GM21825 (cell line): ENCODE data around the gene MAP4K5.

ENCODE experiments used
- ATAC-seq: cut with Tn5 transposase; IDR thresholded peaks from one replicate; pipeline ENCODE4 v1.9.1; 2021; ENCODE audit warnings: mild to moderate bottlenecking, moderate library complexity; ENCODE audit not compliant: unreplicated experiment

MAP4K5 gene

GRCh38 chr14:50403419-50403818, 128.9 kb downstream of the MAP4K5 start:
- no peak for ATAC-seq

DNA sequence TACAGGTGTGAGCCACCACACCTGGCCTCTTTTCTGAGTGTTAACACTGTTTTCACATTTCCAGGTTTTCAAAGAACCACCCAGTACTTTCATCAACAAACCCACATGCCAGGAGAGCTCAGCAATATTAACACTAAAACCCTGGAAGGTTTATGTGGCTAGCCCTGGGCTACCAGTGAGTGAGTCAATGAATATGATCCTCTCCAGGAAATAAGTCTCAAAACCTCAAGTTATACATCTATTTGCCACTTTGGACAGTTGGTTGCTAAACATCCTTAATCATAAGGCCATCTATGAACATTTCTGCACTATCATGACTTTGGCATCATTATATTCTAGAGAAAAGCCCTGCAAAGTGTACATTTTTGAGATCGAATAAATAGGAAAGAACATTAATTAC, 129.4 kb downstream of the MAP4K5 start:
- no peak for ATAC-seq

- no peak for ATAC-seq
These were observed 131.9 kb downstream of the MAP4K5 start for GRCh38 chr14:50400461-50400860.

DNA sequence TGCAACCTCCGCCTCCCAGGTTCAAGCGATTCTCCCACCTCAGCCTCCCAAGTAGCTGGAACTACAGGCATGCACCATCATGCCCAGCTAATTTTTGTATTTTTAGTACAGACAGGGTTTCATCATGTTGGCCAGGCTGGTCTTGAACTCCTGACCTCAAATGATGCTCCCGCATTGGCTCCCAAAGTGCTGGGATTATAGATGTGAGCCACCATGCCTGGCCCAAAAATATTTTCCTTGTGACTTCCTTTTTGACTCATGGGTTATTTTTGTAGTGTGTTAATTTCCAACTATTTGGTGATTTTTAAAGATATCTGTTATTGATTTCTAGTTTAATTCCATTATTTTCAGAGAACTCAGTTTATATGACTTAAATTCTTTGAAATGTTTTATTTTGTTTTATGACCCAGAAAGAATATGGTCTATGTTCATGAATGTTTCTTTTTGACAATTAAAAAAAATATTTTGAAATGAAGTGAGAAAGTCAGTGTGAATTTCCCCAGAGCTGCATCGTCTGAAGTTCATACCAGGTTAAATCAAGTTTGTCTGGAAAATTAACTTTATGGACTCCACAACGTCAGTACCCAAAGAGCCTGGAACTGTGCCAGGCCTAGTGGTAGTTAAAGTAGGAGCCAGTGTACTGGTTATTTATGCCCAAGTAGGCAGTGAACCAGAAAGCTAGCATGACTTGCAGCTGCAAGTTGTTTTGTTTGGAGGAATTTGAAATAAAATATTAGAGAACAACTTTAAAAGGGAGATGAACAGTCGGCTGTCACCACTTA, 132.9 kb downstream of the MAP4K5 start:
- ATAC-seq = no peak

GRCh38 chr14:50398189-50398580, 134.2 kb downstream of the MAP4K5 start:
- no peak for ATAC-seq

GRCh38 chr14:50397390-50398188, 134.8 kb downstream of the MAP4K5 start:
- ATAC-seq = no peak

- ATAC-seq = peak; percentile 60
These were observed 135.6 kb downstream of the MAP4K5 start, which contains the start of gene CDKL1 for GRCh38 chr14:50396631-50397389. CDKL1 (minus strand) TSS chr14:50396881; CDS start chr14:50395868, 1,013 bp downstream.

DNA sequence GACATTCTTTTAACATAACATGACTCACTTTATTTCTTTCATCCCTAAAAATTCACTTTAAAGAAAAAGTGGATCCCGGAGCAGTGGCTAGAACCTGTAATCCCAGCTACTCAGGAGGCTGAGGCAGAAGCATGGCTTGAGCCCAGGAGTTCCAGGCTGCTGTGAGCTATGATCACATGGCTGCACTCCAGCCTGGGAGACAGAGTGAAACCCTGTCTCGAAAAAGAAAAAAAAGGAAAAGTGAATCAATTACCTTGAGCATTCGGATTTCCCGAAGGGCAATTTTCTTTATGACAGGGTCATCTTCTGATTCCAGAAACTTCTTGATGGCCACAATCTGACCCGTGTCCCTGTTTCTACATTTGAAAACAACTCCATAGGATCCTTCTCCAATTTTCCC, 136.9 kb downstream of the MAP4K5 start:
- no peak for ATAC-seq

DNA sequence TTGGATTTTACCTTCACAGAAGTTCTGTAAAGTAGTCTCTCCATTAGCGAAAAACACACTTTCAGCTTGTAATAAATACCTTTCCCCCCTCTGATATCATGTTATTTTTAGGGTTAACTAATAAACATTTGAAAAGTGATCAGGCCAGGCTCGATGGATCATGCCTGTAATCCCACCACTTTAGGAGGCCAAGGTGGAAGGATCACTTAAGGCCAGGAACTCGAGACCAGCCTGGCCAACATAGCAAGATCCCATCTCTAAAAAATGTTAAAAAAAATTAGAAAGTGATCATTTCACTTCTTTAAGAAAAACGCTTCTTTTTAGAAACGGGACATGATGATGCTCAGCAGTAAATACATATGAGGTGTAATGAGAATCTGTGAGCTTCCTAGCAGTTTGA, 137.7 kb downstream of the MAP4K5 start:
- ATAC-seq = no peak

DNA sequence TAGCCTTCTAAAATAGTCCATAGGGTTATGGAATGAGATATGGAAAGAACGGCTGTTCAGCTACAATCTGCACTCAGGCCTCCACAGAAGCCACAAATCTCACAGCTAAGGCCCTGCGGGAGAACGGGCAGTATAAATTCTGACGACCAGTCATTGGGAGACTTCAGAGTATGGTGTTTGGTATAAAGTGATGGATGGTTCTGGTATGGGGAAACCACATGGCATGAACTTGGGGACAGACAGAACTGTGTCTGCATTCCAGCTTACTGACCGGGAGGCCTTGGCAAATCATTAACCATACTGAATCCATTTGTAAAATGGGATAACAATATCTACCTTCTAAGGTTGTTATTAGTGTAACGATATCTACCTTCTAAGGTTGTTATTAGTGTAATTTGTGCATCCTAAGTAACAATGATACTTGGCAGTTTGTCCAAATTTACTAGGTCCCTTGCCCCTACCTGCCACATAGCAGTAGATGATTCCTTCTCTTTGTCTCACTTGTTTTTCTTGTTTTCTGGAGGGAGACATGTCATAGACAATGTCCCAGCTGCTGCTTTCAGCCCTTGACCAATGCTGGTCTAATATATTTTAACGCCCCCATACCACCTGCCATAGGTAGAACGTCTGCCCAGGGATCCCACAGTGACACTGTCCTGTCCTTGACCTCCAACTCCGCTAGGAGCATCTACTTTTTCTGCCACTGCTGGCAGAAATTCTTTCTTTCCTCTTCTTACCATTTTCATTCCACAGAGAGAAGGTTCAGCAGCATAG, 142.5 kb downstream of the MAP4K5 start:
- no peak for ATAC-seq

DNA sequence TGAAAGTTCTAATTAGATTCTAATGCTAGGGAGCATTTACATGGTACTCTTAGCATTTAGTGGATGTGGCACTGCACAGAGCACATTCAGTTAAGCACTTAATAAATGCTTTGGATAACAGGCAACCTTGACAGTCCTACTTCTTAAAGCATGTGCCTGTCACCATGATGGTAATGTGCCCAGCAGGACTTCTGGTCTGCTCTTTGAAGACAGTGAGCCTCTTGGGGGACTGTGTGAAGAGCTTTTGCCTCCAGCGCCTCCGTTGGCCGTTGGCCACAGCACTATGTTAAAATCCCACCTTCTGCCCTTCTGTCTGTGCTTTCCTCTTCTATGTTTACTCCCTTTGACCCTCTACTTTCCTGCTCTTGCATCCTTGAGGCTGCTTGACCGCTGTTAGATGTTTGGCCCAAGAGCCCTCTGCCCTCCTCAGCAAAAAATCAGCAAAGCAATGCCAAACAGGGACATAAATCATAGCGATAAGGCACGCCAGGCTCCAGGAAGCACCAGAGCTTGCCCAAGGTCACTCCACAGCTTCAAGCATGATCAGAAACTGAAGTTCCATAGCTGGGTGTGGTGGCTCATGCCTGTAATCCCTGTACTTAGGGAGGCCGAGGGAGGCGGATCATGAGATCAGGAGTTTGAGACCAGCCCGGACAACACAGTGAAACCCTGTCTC, 144.0 kb downstream of the MAP4K5 start:
- no peak for ATAC-seq

DNA sequence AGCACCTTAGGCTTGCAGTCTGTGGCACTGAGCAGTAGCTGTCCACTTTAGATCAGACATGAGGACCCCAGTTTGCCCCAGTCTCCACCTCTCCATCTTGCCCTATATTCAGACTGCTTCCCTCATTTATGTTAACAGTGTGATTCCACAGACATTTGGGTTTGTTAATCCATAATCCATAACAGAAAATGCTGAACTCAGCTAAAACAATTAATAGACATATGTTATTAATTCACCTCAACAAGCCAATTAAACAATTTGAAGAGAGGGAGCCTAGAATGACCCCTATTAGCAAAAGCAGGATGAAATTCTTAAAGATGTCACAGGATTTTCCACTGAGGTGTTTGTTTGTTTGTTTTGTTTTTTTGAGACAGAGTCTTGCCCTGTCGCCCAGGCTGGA, 144.8 kb downstream of the MAP4K5 start:
- ATAC-seq = no peak

- no peak for ATAC-seq
These were observed 148.6 kb downstream of the MAP4K5 start for GRCh38 chr14:50383618-50384225.

DNA sequence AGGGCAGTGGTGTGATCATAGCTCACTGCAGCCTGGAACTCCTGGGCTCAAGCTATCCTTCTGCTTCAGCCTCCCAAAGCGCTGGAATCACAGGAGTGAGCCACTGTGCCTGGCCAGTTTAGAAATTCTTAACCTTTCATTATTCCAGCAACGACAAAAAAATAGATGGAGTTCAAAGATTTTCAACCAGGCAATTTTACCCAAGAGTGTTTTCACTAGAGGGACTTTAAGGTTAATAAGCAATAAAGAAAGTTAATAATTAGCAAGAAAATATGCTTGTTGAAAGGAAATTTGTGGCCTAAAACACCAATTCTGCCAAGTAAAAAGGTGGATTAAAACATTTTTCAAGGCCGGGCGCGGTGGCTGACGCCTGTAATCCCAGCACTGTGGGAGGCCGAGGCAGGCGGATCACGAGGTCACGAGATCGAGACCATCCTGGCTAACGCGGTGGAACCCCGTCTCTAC, 150.5 kb downstream of the MAP4K5 start:
- ATAC-seq = no peak

DNA sequence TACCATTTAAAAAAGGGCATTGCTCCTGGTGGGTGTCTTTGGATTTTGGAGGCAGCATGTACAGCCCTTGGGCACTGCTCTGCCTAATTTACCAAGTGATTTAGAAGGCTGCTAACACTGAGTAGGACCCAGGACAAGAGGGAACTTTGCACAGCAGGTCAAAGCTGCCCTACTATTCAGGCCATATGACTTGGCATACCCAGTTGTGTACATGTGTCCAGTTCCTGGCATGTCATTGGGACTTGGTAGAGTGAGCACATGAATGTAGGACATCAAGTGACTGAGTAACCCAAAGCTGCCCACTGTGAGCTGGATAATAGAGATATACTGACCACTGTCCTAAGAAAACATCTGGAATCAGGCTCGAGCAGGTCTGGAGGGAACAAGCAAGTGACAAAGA, 151.4 kb downstream of the MAP4K5 start:
- ATAC-seq = no peak

- ATAC-seq = no peak
These were observed 151.9 kb downstream of the MAP4K5 start for GRCh38 chr14:50380455-50380854.

- no peak for ATAC-seq
These were observed 152.8 kb downstream of the MAP4K5 start for GRCh38 chr14:50379563-50379962.

DNA sequence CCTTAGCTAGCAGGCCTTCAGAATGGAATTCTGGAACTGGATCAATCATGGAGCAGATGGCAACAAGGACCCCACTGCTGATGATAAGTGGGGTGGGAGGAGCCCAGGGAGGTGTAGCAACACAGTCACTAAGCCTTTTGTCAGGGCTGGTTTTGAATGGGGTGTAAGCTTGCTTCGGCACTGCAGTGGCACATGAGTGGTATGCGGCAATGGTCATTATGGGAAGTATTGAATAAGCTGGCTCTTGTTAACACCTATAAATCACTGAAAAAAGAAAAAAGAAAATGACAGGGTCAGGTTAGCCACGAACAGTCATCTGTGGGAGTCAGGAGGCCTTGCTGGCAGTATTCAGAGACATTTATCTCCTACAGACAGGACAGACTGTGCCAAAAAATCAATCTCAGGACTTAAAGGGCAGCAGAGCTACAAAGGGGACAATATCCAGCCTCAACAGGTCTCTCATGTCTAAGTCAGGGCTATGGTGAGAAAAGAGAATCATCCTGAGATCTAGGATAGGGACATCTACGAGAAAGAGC, 154.8 kb downstream of the MAP4K5 start:
- ATAC-seq = no peak

- no peak for ATAC-seq
These were observed 156.6 kb downstream of the MAP4K5 start for GRCh38 chr14:50375760-50376159.
